Activated naive CD8-positive, alpha-beta T cell treated with anti-CD3 and anti-CD28 coated beads, Interleukin-2, amount 50 U/mL, for 24 hours (primary cell): ENCODE data around the gene AGAP4.
"Not testable (repeated sequence)": the region's sequence is repeated elsewhere in the genome, so short reads cannot be mapped to it uniquely, and the experiment has no call there.

ENCODE experiments used
- ATAC-seq: fragments of 150-1000 bp; cut with Tn5 transposase; one replicate; pipeline ENCODE4 v1.10.0; 2021
- DNase-seq: peaks from one replicate; pipeline ENCODE4 v3.0.0; 2021
- H3K27ac Mint-ChIP-seq: one replicate; pipeline ENCODE4 v1.8.0; 2021; ENCODE audit warnings: mild to moderate bottlenecking, mixed read lengths
- H3K27me3 Mint-ChIP-seq: one replicate; pipeline ENCODE4 v1.8.0; 2021; ENCODE audit warnings: mixed read lengths
- H3K36me3 Mint-ChIP-seq: one replicate; pipeline ENCODE4 v1.8.0; 2021; ENCODE audit warnings: low read depth, mixed read lengths
- H3K4me1 Mint-ChIP-seq: one replicate; pipeline ENCODE4 v1.8.0; 2021; ENCODE audit warnings: mixed read lengths
- H3K4me3 Mint-ChIP-seq: one replicate; pipeline ENCODE4 v1.8.0; 2021; ENCODE audit warnings: mild to moderate bottlenecking, moderate library complexity, mixed read lengths
- H3K9me3 Mint-ChIP-seq: one replicate; pipeline ENCODE4 v1.8.0; 2021; ENCODE audit warnings: mixed read lengths

The AGAP4 gene

DNA sequence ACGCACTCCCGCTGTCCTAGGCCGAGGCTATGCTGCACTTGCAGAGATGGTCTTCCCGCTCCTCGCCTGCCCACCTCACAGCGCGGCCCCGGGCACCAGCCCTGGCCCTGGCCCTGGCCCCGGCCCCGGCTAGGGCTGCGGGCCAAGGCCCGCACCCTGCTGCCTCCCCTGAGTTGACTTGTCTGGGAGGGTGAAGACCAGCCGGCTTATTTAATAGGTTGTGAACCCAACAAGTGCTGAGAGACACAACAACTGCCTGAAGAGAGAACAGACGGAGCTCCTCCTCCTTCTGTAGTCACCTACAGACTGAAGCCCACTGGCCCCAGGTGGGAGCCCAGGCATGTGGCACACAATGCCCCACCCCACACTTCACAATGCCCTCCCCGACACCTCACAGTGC is at the start of gene AGAP4:
AGAP4 (minus strand) TSS at position 101 of the 400 bp plus-strand sequence. CDS start 153 bp downstream, outside the sequence.
- not testable (repeated sequence) for ATAC-seq, H3K27me3 Mint-ChIP-seq, DNase-seq, H3K27ac Mint-ChIP-seq, H3K4me3 Mint-ChIP-seq, H3K4me1 Mint-ChIP-seq, H3K36me3 Mint-ChIP-seq, H3K9me3 Mint-ChIP-seq

- not testable (repeated sequence) for H3K4me3 Mint-ChIP-seq, H3K36me3 Mint-ChIP-seq, H3K4me1 Mint-ChIP-seq, H3K9me3 Mint-ChIP-seq, ATAC-seq, DNase-seq, H3K27me3 Mint-ChIP-seq, H3K27ac Mint-ChIP-seq
Observed at GRCh38 chr10:45890721-45891120, 43.4 kb upstream of the AGAP4 start.

GRCh38 chr10:45889539-45890230 is 42.4 kb upstream of the AGAP4 start:
- not testable (repeated sequence) for H3K4me1 Mint-ChIP-seq, H3K36me3 Mint-ChIP-seq, H3K27ac Mint-ChIP-seq, DNase-seq, H3K27me3 Mint-ChIP-seq, H3K4me3 Mint-ChIP-seq, H3K9me3 Mint-ChIP-seq, ATAC-seq

- not testable (repeated sequence) for H3K9me3 Mint-ChIP-seq, ATAC-seq, H3K4me1 Mint-ChIP-seq, H3K36me3 Mint-ChIP-seq, H3K27ac Mint-ChIP-seq, H3K27me3 Mint-ChIP-seq, H3K4me3 Mint-ChIP-seq, DNase-seq
Observed at GRCh38 chr10:45882880-45883279, 35.6 kb upstream of the AGAP4 start.

GRCh38 chr10:45865404-45865803 is 18.1 kb upstream of the AGAP4 start:
- H3K4me1 Mint-ChIP-seq, ATAC-seq, H3K36me3 Mint-ChIP-seq: not testable (repeated sequence)

DNA sequence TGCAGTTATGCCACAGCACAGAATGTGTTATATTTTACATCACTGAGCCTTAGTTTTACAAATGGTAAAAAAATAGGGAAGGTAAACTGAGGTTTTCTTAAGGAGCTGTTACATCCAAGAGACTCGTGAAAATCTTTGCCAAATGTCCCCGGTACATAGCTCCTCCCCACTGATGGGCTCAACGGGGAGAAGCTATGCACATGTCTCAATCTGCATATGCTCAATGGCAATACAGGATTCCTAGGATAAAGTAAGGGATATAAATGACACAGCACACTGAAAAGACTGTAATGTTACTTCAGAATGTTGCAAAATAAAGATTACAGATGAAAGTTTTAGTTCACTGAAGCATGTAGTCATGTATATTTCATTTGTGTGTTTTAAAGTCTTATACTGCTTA is 17.0 kb upstream of the AGAP4 start:
- not testable (repeated sequence) for H3K9me3 Mint-ChIP-seq, H3K27me3 Mint-ChIP-seq, H3K36me3 Mint-ChIP-seq, H3K27ac Mint-ChIP-seq, DNase-seq, ATAC-seq, H3K4me1 Mint-ChIP-seq, H3K4me3 Mint-ChIP-seq

More at GRCh38 chr10:45865404-45865803, 18.1 kb upstream of the AGAP4 start:
- DNase-seq, H3K9me3 Mint-ChIP-seq, H3K4me3 Mint-ChIP-seq, H3K27ac Mint-ChIP-seq, H3K27me3 Mint-ChIP-seq: not testable (repeated sequence)

DNA sequence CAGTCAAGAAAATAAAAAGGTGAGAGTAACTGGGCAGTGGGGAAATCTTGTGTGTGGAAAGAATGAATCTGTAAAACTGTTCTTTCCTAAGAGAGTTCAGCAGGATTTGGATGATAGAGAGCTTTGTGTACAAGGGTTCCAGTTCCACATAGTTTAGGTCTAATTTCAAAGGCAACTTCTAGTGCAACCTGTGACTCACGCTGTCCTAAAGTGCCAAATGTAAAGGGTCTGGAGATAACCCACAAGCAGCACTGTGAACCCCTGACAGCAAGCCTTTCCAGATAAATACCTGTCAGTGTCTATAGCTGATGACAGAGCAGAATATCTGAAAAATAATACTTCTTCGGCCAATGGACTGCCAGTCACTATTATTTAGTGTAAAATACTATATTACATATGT is 16.3 kb upstream of the AGAP4 start:
- not testable (repeated sequence) for H3K27ac Mint-ChIP-seq, H3K4me1 Mint-ChIP-seq, H3K4me3 Mint-ChIP-seq, H3K9me3 Mint-ChIP-seq, DNase-seq, H3K36me3 Mint-ChIP-seq, ATAC-seq, H3K27me3 Mint-ChIP-seq

GRCh38 chr10:45857931-45858330 is 10.6 kb upstream of the AGAP4 start:
- DNase-seq (peak; percentile 2), ATAC-seq (peak; percentile 63)
- not testable (repeated sequence) for H3K27me3 Mint-ChIP-seq, H3K9me3 Mint-ChIP-seq, H3K36me3 Mint-ChIP-seq, H3K27ac Mint-ChIP-seq, H3K4me3 Mint-ChIP-seq
- H3K4me1 Mint-ChIP-seq: peaks cover 10% of the 10 kb centered on the region

GRCh38 chr10:45848467-45848866 is 1.2 kb upstream of the AGAP4 start:
- H3K9me3 Mint-ChIP-seq, H3K36me3 Mint-ChIP-seq, H3K4me1 Mint-ChIP-seq, H3K4me3 Mint-ChIP-seq, H3K27ac Mint-ChIP-seq, ATAC-seq, DNase-seq, H3K27me3 Mint-ChIP-seq: not testable (repeated sequence)

GRCh38 chr10:45822918-45823317 is 24.4 kb downstream of the AGAP4 start:
- H3K27me3 Mint-ChIP-seq, DNase-seq, H3K4me3 Mint-ChIP-seq, ATAC-seq, H3K4me1 Mint-ChIP-seq, H3K9me3 Mint-ChIP-seq, H3K27ac Mint-ChIP-seq, H3K36me3 Mint-ChIP-seq: not testable (repeated sequence)

- H3K27me3 Mint-ChIP-seq, H3K4me1 Mint-ChIP-seq, DNase-seq, ATAC-seq, H3K4me3 Mint-ChIP-seq, H3K27ac Mint-ChIP-seq, H3K36me3 Mint-ChIP-seq, H3K9me3 Mint-ChIP-seq: not testable (repeated sequence)
Observed at GRCh38 chr10:45820107-45820830, 27.0 kb downstream of the AGAP4 start.

DNA sequence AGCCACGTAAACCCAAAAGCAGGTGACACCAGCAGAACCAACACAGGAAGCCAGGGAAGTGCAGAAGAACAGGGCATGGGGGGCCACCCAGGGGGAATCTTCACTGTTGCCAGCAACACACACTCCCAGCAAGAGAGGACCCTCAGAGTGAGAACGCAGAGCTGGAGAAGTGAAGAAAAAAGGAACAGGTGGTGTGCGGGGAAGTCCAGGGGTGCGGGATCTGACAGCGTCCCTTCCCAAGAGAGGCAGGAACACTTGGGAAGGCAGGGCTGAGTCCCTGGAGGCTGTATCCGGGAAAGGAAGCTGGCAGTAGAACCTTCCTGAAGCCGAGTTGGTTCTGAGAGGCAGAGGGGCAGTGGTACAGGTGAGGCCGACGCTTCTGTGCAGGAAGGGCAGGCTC is 27.7 kb downstream of the AGAP4 start:
- ATAC-seq (no peak), DNase-seq (no peak)
- Mint-ChIP-seq H3K27ac (no peak overlapping the region), H3K36me3 (no peaks in the 10 kb centered on the region), H3K4me3 (no peak overlapping the region), H3K27me3 (no peaks in the 10 kb centered on the region), H3K9me3 (no peaks in the 10 kb centered on the region), H3K4me1 (no peaks in the 10 kb centered on the region)

- H3K27ac Mint-ChIP-seq: no peak overlapping the region
- no peak overlapping the region for H3K4me3 Mint-ChIP-seq
- ATAC-seq (no peak), DNase-seq (no peak)
- no peaks in the 10 kb centered on the region for H3K4me1 Mint-ChIP-seq
- H3K27me3 Mint-ChIP-seq: no peaks in the 10 kb centered on the region
- H3K9me3 Mint-ChIP-seq: no peaks in the 10 kb centered on the region
- H3K36me3 Mint-ChIP-seq: no peaks in the 10 kb centered on the region
Observed at GRCh38 chr10:45817912-45818311, 29.4 kb downstream of the AGAP4 start.

- Mint-ChIP-seq H3K27me3 (no peaks in the 10 kb centered on the region), H3K9me3 (no peaks in the 10 kb centered on the region), H3K36me3 (no peaks in the 10 kb centered on the region), H3K4me1 (no peaks in the 10 kb centered on the region), H3K27ac (no peak overlapping the region), H3K4me3 (no peak overlapping the region)
- ATAC-seq: no peak
- DNase-seq: no peak
Observed at GRCh38 chr10:45817130-45817859, 30.0 kb downstream of the AGAP4 start.

GRCh38 chr10:45814146-45814545 is 33.2 kb downstream of the AGAP4 start:
- not testable (repeated sequence) for ATAC-seq, H3K9me3 Mint-ChIP-seq, H3K36me3 Mint-ChIP-seq, H3K4me3 Mint-ChIP-seq, H3K27ac Mint-ChIP-seq, H3K27me3 Mint-ChIP-seq, H3K4me1 Mint-ChIP-seq, DNase-seq
